ENCODE results near the gene GBP4.

Gene GBP4

GRCh38 chr1:89166705-89167104 is 32.0 kb downstream of the GBP4 start:
- no peak overlapping the region for H2AFZ ChIP-seq (ENCODE audit: low read depth, low read length)
- no peaks in the 10 kb centered on the region for H3K36me3 ChIP-seq (replicated peaks; ENCODE audit: low read depth, low read length)
- H3K9ac ChIP-seq (ENCODE audit: low read length): no peak overlapping the region
- no peak overlapping the region for H3K4me3 ChIP-seq (ENCODE audit: low read length)
- H3K9me3 ChIP-seq (ENCODE audit: insufficient read depth, low read length): no peaks in the 10 kb centered on the region
- H3K27me3 ChIP-seq (ENCODE audit: low read depth, low read length): no peaks in the 10 kb centered on the region
- H3K79me2 ChIP-seq (ENCODE audit: low read length): no peaks in the 10 kb centered on the region
- peaks cover 7% of the 10 kb centered on the region for H3K4me1 ChIP-seq (ENCODE audit: low read length)
- no peak for TF ChIP-seq EZH2phosphoT487 (IDR thresholded peaks at IDR 0.05; ENCODE audit: low read depth)
- H4K20me1 ChIP-seq (ENCODE audit: insufficient read depth, low read length): no peaks in the 10 kb centered on the region
- H3K4me2 ChIP-seq (ENCODE audit: low read length): no peak overlapping the region
- no peak overlapping the region for H3K27ac ChIP-seq (ENCODE audit: low read length)

GRCh38 chr1:89165811-89166210 is 32.9 kb downstream of the GBP4 start:
- no peak overlapping the region for H3K4me3 ChIP-seq (ENCODE audit: low read length)
- H3K36me3 ChIP-seq (replicated peaks; ENCODE audit: low read depth, low read length): no peaks in the 10 kb centered on the region
- no peaks in the 10 kb centered on the region for H3K27me3 ChIP-seq (ENCODE audit: low read depth, low read length)
- TF ChIP-seq EZH2phosphoT487 (IDR thresholded peaks at IDR 0.05; ENCODE audit: low read depth) (no peak), CTCF (IDR thresholded peaks at IDR 0.05; ENCODE audit: low read depth, low read length) (no peak)
- H2AFZ ChIP-seq (ENCODE audit: low read depth, low read length): no peak overlapping the region
- no peak overlapping the region for H3K27ac ChIP-seq (ENCODE audit: low read length)
- peaks cover 2% of the 10 kb centered on the region for H3K4me1 ChIP-seq (ENCODE audit: low read length)
- H3K4me2 ChIP-seq (ENCODE audit: low read length): no peak overlapping the region
- no peaks in the 10 kb centered on the region for H3K79me2 ChIP-seq (ENCODE audit: low read length)
- no peaks in the 10 kb centered on the region for H4K20me1 ChIP-seq (ENCODE audit: insufficient read depth, low read length)
- no peak overlapping the region for H3K9ac ChIP-seq (ENCODE audit: low read length)
- no peaks in the 10 kb centered on the region for H3K9me3 ChIP-seq (ENCODE audit: insufficient read depth, low read length)

- TF ChIP-seq CTCF (IDR thresholded peaks at IDR 0.05; ENCODE audit: low read depth, low read length) (no peak), EZH2phosphoT487 (IDR thresholded peaks at IDR 0.05; ENCODE audit: low read depth) (no peak)
These were observed 47.7 kb downstream of the GBP4 start for GRCh38 chr1:89151047-89151446.

GRCh38 chr1:89149976-89150375 is 48.8 kb downstream of the GBP4 start:
- no peak for TF ChIP-seq CTCF (IDR thresholded peaks at IDR 0.05; ENCODE audit: low read depth, low read length)
- no peak overlapping the region for H2AFZ ChIP-seq (ENCODE audit: low read depth, low read length)
- H3K27ac ChIP-seq (ENCODE audit: low read length): no peak overlapping the region
- H3K9me3 ChIP-seq (ENCODE audit: insufficient read depth, low read length): no peaks in the 10 kb centered on the region
- no peaks in the 10 kb centered on the region for H3K27me3 ChIP-seq (ENCODE audit: low read depth, low read length)
- peaks cover 13% of the 10 kb centered on the region for H3K4me1 ChIP-seq (ENCODE audit: low read length)
- no peak overlapping the region for H3K4me3 ChIP-seq (ENCODE audit: low read length)
- H3K79me2 ChIP-seq (ENCODE audit: low read length): no peaks in the 10 kb centered on the region
- H3K4me2 ChIP-seq (ENCODE audit: low read length): no peak overlapping the region
- H3K9ac ChIP-seq (ENCODE audit: low read length): no peak overlapping the region
- H4K20me1 ChIP-seq (ENCODE audit: insufficient read depth, low read length): no peaks in the 10 kb centered on the region
- H3K36me3 ChIP-seq (replicated peaks; ENCODE audit: low read depth, low read length): no peaks in the 10 kb centered on the region

More at GRCh38 chr1:89151047-89151446, 47.7 kb downstream of the GBP4 start:
- Histone ChIP-seq H2AFZ (ENCODE audit: low read depth, low read length) (no peak overlapping the region), H3K79me2 (ENCODE audit: low read length) (no peaks in the 10 kb centered on the region), H3K27me3 (ENCODE audit: low read depth, low read length) (no peaks in the 10 kb centered on the region), H3K9me3 (ENCODE audit: insufficient read depth, low read length) (no peaks in the 10 kb centered on the region), H3K4me2 (ENCODE audit: low read length) (no peak overlapping the region), H3K36me3 (replicated peaks; ENCODE audit: low read depth, low read length) (no peaks in the 10 kb centered on the region), H4K20me1 (ENCODE audit: insufficient read depth, low read length) (no peaks in the 10 kb centered on the region), H3K9ac (ENCODE audit: low read length) (no peak overlapping the region), H3K27ac (ENCODE audit: low read length) (no peak overlapping the region), H3K4me3 (ENCODE audit: low read length) (no peak overlapping the region), H3K4me1 (ENCODE audit: low read length) (peaks cover 11% of the 10 kb centered on the region)

GRCh38 chr1:89149229-89149628 is 49.5 kb downstream of the GBP4 start:
- Histone ChIP-seq H4K20me1 (ENCODE audit: insufficient read depth, low read length) (no peaks in the 10 kb centered on the region), H3K4me2 (ENCODE audit: low read length) (no peak overlapping the region), H3K9ac (ENCODE audit: low read length) (no peak overlapping the region), H3K4me3 (ENCODE audit: low read length) (no peak overlapping the region), H3K9me3 (ENCODE audit: insufficient read depth, low read length) (no peaks in the 10 kb centered on the region), H3K27ac (ENCODE audit: low read length) (no peak overlapping the region), H2AFZ (ENCODE audit: low read depth, low read length) (no peak overlapping the region), H3K79me2 (ENCODE audit: low read length) (no peaks in the 10 kb centered on the region), H3K27me3 (ENCODE audit: low read depth, low read length) (no peaks in the 10 kb centered on the region), H3K36me3 (replicated peaks; ENCODE audit: low read depth, low read length) (no peaks in the 10 kb centered on the region), H3K4me1 (ENCODE audit: low read length) (peaks cover 20% of the 10 kb centered on the region)
- no peak for TF ChIP-seq EZH2phosphoT487 (IDR thresholded peaks at IDR 0.05; ENCODE audit: low read depth)

All from OCI-LY3 (cell line).